DMS 273 (cell line): ENCODE measurements around the gene ERICH4.
"Not testable (repeated sequence)": the region's sequence is repeated elsewhere in the genome, so short reads cannot be mapped to it uniquely, and the experiment has no call there.

Source experiments
- DNase-seq: peaks from one replicate; lab custom pipeline; 2025; ENCODE audit not compliant: unreplicated experiment; lab: John Stamatoyannopoulos, UW

Gene ERICH4

DNA sequence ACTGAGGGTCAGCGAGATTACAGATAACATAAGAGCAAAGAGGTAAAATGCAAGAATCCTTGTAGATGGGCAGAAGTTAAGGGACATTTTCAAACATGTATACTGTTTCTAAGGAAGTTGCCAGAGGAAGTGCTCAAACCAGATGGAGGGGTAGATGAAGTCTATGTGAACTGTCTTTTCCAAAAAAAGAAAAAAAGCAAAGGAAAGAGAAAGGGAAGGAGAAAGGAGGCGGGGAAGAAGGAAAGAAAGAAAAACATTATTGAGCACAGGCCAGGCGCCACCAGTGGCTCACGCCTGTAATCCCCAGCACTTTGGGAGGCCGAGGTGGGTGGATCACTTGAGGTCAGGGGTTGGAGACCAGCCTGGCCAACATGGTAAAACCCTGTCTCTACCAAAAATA, 8.5 kb upstream of the ERICH4 start:
- no peak for DNase-seq

GRCh38 chr19:41435376-41435775, 7.6 kb upstream of the ERICH4 start:
- DNase-seq = not testable (repeated sequence)

GRCh38 chr19:41435936-41436673, 6.9 kb upstream of the ERICH4 start:
- DNase-seq = no peak

GRCh38 chr19:41436674-41436951, 6.3 kb upstream of the ERICH4 start:
- DNase-seq = no peak

DNA sequence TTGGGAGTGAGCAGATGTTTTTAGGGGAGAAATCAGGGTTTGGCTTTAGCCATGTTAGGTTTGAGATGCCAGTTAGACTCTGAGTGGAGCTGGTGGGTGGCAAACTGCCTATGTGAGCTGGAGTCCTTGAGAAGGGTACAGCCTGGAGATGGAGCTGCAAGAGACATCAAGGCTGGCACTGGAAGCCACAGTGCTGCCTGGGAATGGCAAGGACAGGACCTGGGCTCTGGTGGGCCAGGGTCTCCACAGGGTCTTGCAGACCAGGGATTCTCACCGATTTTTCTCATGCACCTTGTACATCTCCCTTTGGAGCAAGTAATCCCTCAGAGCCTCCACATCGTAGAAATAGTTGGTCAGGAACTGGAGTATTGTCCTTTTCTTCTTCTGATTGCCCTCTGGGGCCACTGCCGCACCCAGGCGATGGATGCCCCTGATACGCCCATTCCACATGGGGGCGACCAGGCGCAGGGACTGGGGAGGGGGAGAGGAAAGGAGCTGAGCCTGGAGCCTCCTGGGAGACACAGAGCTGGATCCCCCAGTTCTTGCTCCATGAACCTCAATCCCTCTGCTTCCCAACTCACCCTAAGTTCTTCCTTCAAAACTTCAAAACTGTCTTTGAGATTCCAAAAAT, 4.9 kb upstream of the ERICH4 start:
- DNase-seq = no peak

- peak; percentile 99 for DNase-seq
Observed at GRCh38 chr19:41439441-41440222, 3.3 kb upstream of the ERICH4 start, which contains the start of gene DMAC2. Gene DMAC2, minus strand, starts transcription at chr19:41439912. Its CDS starts 13 bp downstream, at chr19:41439899.

- DNase-seq = no peak
Observed at GRCh38 chr19:41441321-41441945, 1.5 kb upstream of the ERICH4 start.

GRCh38 chr19:41443813-41444455, 978 bp downstream of the ERICH4 start:
- no peak for DNase-seq

DNA sequence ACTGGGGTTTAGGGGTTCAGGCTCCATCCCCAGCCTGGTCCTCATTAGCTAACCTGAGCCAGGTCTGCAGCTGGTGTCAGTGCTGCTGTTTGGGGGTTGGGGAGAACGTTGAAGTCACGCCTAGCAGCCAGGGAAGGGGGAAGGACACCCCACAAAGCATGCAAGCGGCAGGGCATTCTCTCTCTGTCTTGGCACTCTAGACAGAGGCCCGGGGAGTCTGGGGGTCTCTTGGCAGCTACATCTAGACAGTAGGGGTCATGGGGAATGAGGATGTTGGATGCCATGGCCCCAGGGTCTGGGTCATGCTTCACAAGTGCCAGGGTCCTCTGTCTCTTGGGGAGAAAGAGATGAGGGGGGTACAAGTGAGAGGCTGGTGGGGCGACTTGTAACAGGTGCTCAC, 2.6 kb downstream of the ERICH4 start:
- no peak for DNase-seq

DNA sequence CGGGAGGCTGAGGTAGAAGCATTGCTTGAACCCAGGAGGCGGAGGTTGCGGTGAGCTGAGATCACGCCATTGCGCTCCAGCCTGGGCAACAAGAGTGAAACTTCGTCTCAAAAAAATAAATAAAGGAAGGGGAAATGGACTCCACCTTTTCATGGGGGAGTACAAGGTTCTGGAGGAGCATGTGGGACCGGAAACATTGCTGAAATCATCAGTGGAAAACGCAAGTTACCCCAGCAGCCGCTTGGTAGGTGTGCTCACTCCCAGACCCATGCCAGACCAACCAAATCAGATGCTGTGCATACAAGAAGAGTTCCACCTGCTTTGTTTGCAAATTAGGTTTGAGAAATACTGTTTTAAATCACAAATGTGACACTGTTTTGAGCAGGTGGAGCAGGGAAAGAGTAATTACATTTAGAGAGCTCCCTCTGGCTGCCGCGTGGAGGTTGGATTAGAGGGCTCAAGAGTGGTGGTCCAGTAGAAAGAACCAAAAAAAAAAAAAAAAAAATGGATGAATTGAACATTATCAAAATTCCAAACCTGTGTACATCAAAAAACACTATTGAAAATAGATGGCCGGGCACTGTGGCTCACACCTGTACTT, 4.9 kb downstream of the ERICH4 start:
- DNase-seq = no peak

GRCh38 chr19:41449079-41449864, 6.3 kb downstream of the ERICH4 start:
- DNase-seq = peak; percentile 76

GRCh38 chr19:41449865-41450178, 6.9 kb downstream of the ERICH4 start:
- no peak for DNase-seq

- DNase-seq = no peak
Observed at GRCh38 chr19:41452584-41453275, 9.8 kb downstream of the ERICH4 start.

- DNase-seq = no peak
Observed at GRCh38 chr19:41455936-41456335, 13.0 kb downstream of the ERICH4 start.

- DNase-seq = no peak
Observed at GRCh38 chr19:41456342-41456918, 13.5 kb downstream of the ERICH4 start.

DNA sequence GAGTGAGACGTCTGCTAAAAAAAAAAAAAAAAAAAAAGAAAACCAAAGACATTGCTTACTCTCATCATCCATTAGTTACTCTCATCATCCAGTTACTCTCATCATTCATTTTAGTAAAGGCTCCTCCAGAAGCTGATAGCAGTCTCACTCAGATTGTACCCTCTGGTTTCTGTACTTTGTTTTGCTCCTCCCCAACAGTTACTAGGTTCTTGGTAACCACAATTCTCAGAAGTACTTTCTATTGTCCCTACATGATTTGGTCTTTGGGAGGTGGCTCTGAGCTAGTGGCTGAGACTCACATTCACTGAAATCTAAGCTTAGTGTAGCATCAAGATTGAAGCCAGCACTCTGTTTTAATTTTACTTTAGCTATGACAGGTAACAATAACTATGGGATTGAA, 14.3 kb downstream of the ERICH4 start:
- no peak for DNase-seq

GRCh38 chr19:41462497-41462896, 19.5 kb downstream of the ERICH4 start:
- no peak for DNase-seq

DNA sequence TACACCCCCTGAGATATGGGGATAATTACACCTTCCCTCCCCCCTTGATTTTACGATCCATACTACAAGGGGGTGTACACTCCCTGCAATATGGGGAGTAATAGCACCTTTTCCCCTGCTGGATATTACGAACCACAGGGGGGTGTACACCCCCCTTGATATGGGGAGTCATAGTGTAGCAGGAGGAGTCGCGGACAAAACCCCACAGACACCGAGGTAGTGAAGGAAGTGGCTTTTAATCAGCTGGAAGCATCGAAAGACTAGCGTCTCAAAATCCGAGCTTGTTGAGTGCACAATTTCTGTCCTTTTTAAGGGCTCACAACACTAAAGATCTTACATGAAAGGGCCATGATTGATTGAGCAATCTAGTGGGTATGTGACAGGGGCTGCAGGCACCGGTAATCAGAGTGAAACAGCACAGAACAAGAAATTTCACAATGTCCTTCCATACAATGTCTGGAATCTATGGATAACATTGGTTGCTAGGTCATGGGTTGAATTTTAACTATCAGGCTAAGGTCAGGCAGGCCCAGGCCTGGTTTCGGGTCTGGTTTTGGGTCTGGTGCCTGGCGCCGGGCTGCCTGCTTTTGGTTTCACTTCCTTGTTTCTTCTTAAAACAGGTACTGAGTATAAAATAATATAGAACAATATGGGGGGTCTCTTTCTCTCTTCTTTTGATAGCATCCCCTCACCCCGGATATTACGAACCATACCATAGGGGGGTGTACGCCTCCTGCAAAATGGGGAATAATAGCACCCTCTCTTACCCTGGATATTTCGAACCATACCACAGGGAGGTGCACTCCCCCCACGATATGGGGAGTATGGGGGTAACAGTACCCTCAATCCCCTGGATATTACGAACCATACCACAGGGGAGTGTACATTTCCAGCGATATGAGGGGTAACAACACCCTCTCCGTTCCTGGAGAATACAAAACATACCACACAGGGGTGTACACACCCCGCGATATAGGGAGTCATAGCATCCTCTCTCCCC, 20.6 kb downstream of the ERICH4 start:
- DNase-seq = not testable (repeated sequence)
